HG02970 (cell line): ENCODE results near the gene GOLM1.
"Not testable (repeated sequence)": the region's sequence is repeated elsewhere in the genome, so short reads cannot be mapped to it uniquely, and the experiment has no call there.

Experiments used
- ATAC-seq: cut with Tn5 transposase; IDR thresholded peaks from one replicate; pipeline ENCODE4 v1.9.1; 2021; ENCODE audit warnings: mild to moderate bottlenecking, moderate library complexity, moderate number of reproducible peaks; ENCODE audit not compliant: unreplicated experiment, low FRiP score

The GOLM1 gene

GRCh38 chr9:86098824-86099700, at the start of gene GOLM1:
TSS of gene GOLM1 (minus strand) at chr9:86099558. CDS start at chr9:86079320, 20,238 bp downstream.
- ATAC-seq = peak; percentile 81

GRCh38 chr9:86146671-86147070, 47.3 kb upstream of the GOLM1 start:
- ATAC-seq = not testable (repeated sequence)

- ATAC-seq = not testable (repeated sequence)
These were observed 46.6 kb upstream of the GOLM1 start for GRCh38 chr9:86145960-86146359.

GRCh38 chr9:86142973-86143372, 43.6 kb upstream of the GOLM1 start:
- no peak for ATAC-seq

GRCh38 chr9:86141843-86142242, 42.5 kb upstream of the GOLM1 start:
- no peak for ATAC-seq

GRCh38 chr9:86135371-86135770, 36.0 kb upstream of the GOLM1 start:
- no peak for ATAC-seq

- ATAC-seq = no peak
These were observed 35.0 kb upstream of the GOLM1 start for GRCh38 chr9:86134361-86134760.

- no peak for ATAC-seq
These were observed 29.0 kb upstream of the GOLM1 start for GRCh38 chr9:86128235-86128822.

- ATAC-seq = no peak
These were observed 27.9 kb upstream of the GOLM1 start for GRCh38 chr9:86126998-86127972.

- no peak for ATAC-seq
These were observed 23.0 kb upstream of the GOLM1 start for GRCh38 chr9:86122311-86122710.

GRCh38 chr9:86119457-86119856, 20.1 kb upstream of the GOLM1 start:
- no peak for ATAC-seq

- no peak for ATAC-seq
These were observed 17.1 kb upstream of the GOLM1 start for GRCh38 chr9:86116425-86116824.

- no peak for ATAC-seq
These were observed 16.5 kb upstream of the GOLM1 start for GRCh38 chr9:86115886-86116285.

GRCh38 chr9:86112057-86112456, 12.7 kb upstream of the GOLM1 start:
- ATAC-seq = no peak

- no peak for ATAC-seq
These were observed 3.3 kb upstream of the GOLM1 start for GRCh38 chr9:86102626-86103025.

GRCh38 chr9:86099701-86100364, 475 bp upstream of the GOLM1 start:
- peak; percentile 26 for ATAC-seq

GRCh38 chr9:86097510-86098224, 1.7 kb downstream of the GOLM1 start:
- ATAC-seq = no peak

- no peak for ATAC-seq
These were observed 3.0 kb downstream of the GOLM1 start for GRCh38 chr9:86096386-86096785.

- no peak for ATAC-seq
These were observed 5.4 kb downstream of the GOLM1 start for GRCh38 chr9:86093788-86094555.
